Stimulated activated effector memory CD8-positive, alpha-beta T cell treated with anti-CD3 and anti-CD28 coated beads, Interleukin-12 subunit alpha, Interleukin-12 subunit beta, amount 100 ng/mL, for 72 hours (primary cell): Measurements from ENCODE around the gene CCNJL.

Experiments
- ATAC-seq: fragments of 150-1000 bp; cut with Tn5 transposase; 2 replicates; pipeline ENCODE4 v1.10.0; 2021
- DNase-seq, 2 donors: peaks; one replicate each; pipeline ENCODE4 v3.0.0; 2021 to 2022; ENCODE audit warnings: low spot score in 2 of 2
- H3K27ac Mint-ChIP-seq: one replicate; pipeline ENCODE4 v1.8.0; 2022; ENCODE audit warnings: mild to moderate bottlenecking, mixed read lengths
- H3K36me3 Mint-ChIP-seq: one replicate; pipeline ENCODE4 v1.8.0; 2022; ENCODE audit warnings: mild to moderate bottlenecking, mixed read lengths
- H3K4me1 Mint-ChIP-seq: one replicate; pipeline ENCODE4 v1.8.0; 2022; ENCODE audit warnings: mixed read lengths
- H3K4me3 Mint-ChIP-seq: one replicate; pipeline ENCODE4 v1.8.0; 2022; ENCODE audit warnings: mild to moderate bottlenecking, mixed read lengths
- H3K9me3 Mint-ChIP-seq: one replicate; pipeline ENCODE4 v1.8.0; 2022; ENCODE audit warnings: mixed read lengths

The CCNJL gene

DNA sequence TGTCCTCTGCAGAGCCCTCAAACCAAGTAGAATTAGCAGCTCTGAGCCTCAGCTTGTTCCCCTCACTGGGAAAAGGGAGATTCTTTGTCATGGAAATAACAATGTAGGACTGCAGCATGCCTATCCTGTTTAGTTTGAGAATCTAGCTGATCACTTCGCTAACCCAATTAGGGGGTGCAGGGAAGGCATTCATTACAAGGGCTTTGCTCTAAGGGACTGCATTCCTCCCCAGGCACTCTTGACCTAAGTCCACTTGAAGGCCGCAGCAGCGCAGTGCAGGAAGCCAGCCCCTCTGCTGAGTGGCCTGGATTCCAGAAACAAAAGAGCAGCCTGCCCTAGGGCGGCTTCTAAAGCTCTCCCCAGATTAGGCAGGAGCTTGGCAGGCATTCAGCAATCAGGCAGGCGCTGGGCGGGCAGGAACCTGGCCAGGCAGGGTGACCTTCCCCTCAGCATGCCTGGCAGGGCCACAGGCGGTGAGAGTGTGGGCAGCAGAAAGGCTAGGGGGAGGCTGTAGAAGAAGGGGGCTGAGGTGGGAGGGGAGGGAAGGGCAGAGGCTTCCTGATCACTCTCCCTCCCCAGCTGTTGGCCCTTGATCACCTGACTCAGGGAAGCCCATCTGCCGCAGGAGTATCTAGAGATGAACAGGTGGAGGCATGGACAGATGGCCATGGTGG lies 24.8 kb downstream of the CCNJL start:
- no peak overlapping the region for H3K4me3 Mint-ChIP-seq
- no peaks in the 10 kb centered on the region for H3K36me3 Mint-ChIP-seq
- H3K4me1 Mint-ChIP-seq: no peaks in the 10 kb centered on the region
- no peak overlapping the region for H3K27ac Mint-ChIP-seq
- DNase-seq: no peak
- H3K9me3 Mint-ChIP-seq: no peaks in the 10 kb centered on the region
- ATAC-seq: no peak

DNA sequence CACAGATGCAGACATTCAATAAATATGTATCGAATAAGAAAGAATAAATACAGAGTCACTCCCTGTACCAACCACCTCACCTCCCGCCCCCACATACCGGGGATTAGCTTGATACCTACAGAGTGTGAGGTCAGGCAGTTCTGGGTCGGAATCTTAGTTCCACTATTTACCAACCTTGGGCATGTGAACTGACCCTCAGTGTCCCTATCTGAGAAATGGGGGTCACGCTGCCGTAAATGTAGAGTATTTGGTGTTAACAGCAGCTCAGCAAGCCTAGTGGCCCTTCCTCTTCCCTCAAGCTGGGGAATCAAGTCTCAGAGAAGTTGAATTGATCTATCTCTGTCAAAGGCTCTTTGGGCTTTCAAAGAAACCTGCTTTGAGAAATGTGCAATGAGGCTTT lies 25.4 kb downstream of the CCNJL start:
- no peaks in the 10 kb centered on the region for H3K4me1 Mint-ChIP-seq
- DNase-seq: no peak
- ATAC-seq: no peak
- H3K27ac Mint-ChIP-seq: no peak overlapping the region
- H3K36me3 Mint-ChIP-seq: no peaks in the 10 kb centered on the region
- H3K4me3 Mint-ChIP-seq: no peak overlapping the region
- H3K9me3 Mint-ChIP-seq: no peaks in the 10 kb centered on the region

DNA sequence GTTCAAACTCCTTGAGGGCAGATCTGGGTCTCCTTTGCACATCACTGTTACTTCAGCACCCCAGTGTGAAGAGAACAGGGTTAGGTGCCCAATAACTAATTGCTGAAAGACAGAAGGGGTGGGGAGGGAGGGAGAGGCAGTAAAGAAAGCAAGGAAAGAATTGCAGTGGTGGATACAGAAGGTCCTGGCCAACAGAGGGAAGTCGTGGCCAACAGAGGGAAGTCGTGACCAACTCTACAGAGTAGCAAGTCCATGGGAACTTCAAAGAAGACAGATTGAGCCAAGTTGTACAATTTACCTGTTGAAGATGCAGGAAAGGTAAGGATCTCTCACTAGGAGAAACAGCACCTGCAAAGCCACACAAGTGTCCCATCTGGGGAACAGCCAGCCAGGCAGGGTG lies 27.0 kb downstream of the CCNJL start:
- Mint-ChIP-seq H3K36me3 (no peaks in the 10 kb centered on the region), H3K4me3 (no peak overlapping the region), H3K9me3 (no peaks in the 10 kb centered on the region), H3K4me1 (no peaks in the 10 kb centered on the region), H3K27ac (no peak overlapping the region)
- ATAC-seq (peak; percentile 17), DNase-seq (no peak)

DNA sequence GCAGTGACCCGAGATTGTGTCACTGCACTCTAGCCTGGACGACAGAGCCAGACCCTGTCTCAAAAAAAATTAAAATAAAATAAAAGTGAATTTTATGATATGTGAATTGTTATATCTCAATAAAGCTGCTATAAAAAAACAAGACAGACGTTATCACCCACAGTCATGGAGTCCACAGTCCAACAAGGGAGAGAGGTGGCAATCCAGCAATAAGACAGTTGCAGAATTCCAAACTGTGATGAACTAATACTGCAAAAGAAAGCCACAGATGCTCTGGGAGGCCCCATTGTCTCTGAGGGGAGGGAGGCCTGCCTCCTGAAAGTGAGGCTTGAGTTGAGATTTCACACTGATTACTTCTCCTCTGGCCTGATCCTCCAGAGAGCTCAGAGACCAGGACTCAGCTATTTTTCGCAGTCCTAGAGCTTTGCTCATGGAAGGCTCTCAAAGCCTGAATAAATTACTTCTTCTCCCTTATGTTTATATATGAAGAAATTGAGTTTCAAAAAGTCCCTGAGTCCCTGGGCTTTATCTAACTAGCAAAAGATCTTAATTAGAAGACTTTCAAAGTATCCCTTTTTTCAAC lies 28.0 kb downstream of the CCNJL start:
- H3K36me3 Mint-ChIP-seq: no peaks in the 10 kb centered on the region
- H3K9me3 Mint-ChIP-seq: no peaks in the 10 kb centered on the region
- DNase-seq (no peak), ATAC-seq (no peak)
- H3K27ac Mint-ChIP-seq: no peak overlapping the region
- H3K4me1 Mint-ChIP-seq: no peaks in the 10 kb centered on the region
- H3K4me3 Mint-ChIP-seq: no peak overlapping the region

DNA sequence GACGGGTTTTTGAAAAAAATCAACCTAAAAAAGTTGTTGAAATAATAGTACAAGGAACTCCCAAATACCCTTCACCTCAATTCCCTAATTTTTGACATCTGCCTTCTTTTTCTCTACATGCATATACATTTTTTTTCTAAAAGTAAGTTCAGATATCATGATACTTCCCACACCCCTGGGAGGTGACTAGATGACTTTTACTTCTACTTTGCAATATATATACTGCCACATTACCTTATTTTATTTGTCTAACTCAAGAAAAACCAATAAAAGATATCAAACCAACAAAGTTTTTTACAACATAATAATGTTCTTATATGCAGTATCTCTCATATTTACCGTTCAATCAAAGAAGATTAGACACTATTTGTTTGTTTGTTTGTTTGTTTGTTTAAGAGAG lies 31.1 kb downstream of the CCNJL start:
- ATAC-seq (no peak), DNase-seq (no peak)
- no peak overlapping the region for H3K4me3 Mint-ChIP-seq
- no peak overlapping the region for H3K27ac Mint-ChIP-seq
- no peaks in the 10 kb centered on the region for H3K36me3 Mint-ChIP-seq
- H3K4me1 Mint-ChIP-seq: no peaks in the 10 kb centered on the region
- H3K9me3 Mint-ChIP-seq: no peaks in the 10 kb centered on the region

DNA sequence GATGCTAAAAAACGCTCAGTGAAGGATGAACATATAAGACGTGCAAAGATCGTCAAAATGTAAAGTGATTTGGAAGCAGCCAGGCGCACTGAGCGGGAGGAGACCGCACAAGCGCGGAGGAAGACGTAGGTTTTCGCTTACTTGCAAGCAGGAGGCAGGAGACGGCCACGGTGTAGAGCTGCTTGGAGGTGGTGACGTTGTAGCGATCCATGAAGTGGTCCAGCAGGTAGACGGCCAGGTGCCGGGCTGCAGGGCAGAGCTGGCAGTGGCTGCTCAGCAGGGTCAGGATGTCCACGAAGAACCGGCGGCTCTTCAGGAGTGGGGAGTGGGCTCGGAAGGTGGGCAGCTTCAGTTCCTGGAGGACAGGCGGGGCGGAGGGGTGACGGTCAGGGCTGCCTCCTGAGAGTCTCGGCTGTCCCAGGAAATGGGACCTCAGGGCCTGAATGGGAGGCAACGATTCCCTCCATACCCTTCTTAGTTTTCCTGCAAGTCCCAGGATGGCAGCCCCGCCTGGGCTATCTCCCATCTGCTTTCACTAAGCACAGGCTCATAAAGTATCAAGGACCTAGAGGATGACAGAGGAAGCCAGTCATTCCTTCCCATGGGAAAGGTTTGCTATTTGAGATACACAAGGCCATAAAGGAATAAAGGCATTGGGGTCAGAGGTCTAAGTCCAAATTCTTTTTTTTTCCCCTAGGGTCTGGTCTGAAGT lies 31.8 kb downstream of the CCNJL start:
- Mint-ChIP-seq H3K4me3 (no peak overlapping the region), H3K36me3 (no peaks in the 10 kb centered on the region), H3K27ac (no peak overlapping the region), H3K9me3 (no peaks in the 10 kb centered on the region), H3K4me1 (no peaks in the 10 kb centered on the region)
- ATAC-seq (no peak), DNase-seq (no peak)

DNA sequence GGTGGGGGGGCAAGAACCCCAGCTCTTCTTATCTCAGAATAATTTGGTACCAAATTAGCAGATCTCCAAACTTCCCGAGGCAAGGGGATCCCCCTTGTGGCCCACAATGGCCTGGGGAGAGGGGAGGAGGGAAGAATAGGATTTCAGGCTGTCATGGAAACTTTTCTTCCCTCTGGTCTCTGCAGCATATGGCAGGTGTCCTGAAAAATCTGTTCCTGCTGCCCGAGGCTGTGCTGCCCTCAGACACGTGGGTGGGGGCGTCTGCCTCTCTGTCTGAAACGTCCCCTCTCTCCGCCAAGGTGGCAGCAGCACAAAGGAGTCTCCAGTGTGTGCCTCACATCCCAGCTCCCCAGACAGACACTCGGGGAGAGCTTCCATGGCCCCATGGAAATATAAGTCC lies 34.0 kb downstream of the CCNJL start:
- H3K9me3 Mint-ChIP-seq: no peaks in the 10 kb centered on the region

DNA sequence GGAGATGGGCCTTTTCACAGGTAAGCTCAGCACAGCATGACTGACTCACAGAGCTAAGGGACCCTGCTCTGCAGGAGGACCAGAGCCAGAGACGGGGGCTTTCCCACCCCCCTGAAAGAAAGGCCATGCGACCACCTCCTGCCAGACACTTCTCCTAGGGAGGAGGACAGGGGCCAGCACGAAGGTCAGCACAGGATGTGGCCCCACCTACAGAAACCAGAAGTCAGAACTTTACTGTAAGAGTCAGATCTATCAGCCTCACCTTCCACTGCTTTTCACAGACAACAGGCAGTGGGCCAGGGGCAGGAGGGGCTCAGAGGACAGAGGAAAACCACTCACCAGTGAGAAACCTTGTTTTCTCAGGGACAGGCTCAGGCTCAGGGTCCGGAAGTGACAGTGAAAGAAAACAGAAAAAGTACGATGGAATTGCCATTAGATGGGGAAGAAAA lies 37.9 kb downstream of the CCNJL start:
- H3K27ac Mint-ChIP-seq: no peak overlapping the region
- ATAC-seq: no peak
- no peaks in the 10 kb centered on the region for H3K9me3 Mint-ChIP-seq
- H3K4me3 Mint-ChIP-seq: no peak overlapping the region
- H3K36me3 Mint-ChIP-seq: no peaks in the 10 kb centered on the region
- DNase-seq: no peak
- H3K4me1 Mint-ChIP-seq: peaks cover 6% of the 10 kb centered on the region

More for the DNA sequence above, 34.0 kb downstream of the CCNJL start:
- no peaks in the 10 kb centered on the region for H3K36me3 Mint-ChIP-seq
- no peak for ATAC-seq
- H3K4me3 Mint-ChIP-seq: no peak overlapping the region
- H3K27ac Mint-ChIP-seq: no peak overlapping the region
- peaks cover 6% of the 10 kb centered on the region for H3K4me1 Mint-ChIP-seq
- DNase-seq: no peak

DNA sequence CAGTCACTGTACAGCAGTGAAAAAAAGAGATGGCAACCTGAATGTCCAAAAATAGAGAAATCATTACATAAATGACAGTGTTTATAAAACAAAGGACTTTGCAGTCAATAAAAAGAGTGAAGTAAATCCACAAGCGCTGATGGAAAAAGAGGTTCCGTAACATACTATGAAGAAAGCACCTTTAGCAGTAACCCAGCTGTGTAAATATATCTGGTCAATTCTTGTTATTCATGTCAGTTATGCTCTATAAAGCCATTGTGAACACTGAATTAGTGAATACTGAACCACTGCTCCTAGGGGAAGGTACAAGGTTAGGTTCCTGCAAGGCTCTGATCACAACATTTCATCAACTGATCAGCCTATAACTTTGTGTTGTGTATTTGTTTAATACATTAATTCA lies 39.5 kb downstream of the CCNJL start:
- no peak for DNase-seq
- H3K36me3 Mint-ChIP-seq: no peaks in the 10 kb centered on the region
- H3K4me3 Mint-ChIP-seq: no peak overlapping the region
- ATAC-seq: no peak
- no peak overlapping the region for H3K27ac Mint-ChIP-seq
- peaks cover 6% of the 10 kb centered on the region for H3K4me1 Mint-ChIP-seq
- no peaks in the 10 kb centered on the region for H3K9me3 Mint-ChIP-seq

DNA sequence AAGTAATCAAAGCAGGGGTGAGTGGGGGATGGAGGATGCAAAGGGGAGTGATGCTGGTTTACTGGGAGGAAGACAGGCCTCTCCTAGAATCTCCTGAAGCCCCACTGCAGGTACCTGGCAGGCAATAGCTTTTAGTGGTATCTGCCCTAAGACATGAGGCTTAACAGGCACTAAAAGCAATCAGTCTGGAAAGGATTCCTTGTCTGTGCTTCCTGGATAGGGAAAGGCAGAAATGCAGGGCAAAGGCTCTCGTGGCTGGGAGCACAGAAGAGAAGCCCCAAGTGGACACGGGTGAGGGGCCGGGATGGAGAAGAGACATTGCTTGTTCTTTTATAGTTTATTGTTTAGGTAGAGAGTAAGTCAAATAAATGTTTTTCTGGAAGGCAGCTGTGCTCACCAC lies 40.1 kb downstream of the CCNJL start:
- Mint-ChIP-seq H3K36me3 (no peaks in the 10 kb centered on the region), H3K9me3 (no peaks in the 10 kb centered on the region), H3K4me3 (no peak overlapping the region), H3K4me1 (peaks cover 6% of the 10 kb centered on the region), H3K27ac (no peak overlapping the region)
- ATAC-seq (no peak), DNase-seq (no peak)

DNA sequence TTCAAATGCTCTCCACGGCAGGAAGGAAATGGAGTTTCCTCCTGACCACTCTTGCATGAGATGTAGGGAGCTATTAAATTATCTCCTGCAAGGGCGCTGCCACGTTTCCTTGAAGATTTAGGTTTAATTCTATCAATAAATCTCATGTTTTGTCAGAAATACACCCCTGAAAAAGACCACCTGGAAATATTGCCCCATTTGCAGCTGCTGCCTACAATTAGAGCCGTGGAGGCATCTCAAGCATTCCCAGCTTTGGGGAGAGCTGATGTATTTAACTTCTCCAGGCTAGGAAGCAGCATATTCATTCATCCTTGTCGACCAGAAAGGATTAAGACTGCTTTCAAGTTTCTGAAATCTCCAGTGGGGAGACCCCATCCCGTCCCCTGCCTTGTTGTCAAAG lies 40.5 kb downstream of the CCNJL start:
- Mint-ChIP-seq H3K9me3 (no peaks in the 10 kb centered on the region), H3K4me1 (peaks cover 6% of the 10 kb centered on the region), H3K4me3 (no peak overlapping the region), H3K27ac (no peak overlapping the region), H3K36me3 (no peaks in the 10 kb centered on the region)
- ATAC-seq (no peak), DNase-seq (no peak)

DNA sequence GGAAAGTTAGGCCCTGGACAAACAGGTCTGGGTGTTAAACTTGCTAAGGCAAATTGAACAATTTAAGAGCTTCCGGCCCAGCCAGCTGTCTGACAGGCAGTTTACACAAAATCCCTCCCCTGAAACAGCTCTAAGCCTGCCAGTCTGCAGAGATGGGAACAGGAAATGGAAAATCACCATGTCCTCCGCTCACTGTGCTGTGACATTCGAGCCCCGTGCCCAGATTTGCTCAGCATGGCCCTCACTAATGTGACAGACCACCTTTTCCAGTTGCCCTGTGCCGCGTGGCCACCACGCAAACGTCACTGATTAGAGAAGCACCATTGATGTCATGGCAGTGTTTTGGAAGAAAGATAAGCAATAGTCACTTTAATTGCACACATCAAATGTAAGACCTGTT lies 41.0 kb downstream of the CCNJL start:
- peaks cover 6% of the 10 kb centered on the region for H3K4me1 Mint-ChIP-seq
- DNase-seq (no peak), ATAC-seq (no peak)
- no peak overlapping the region for H3K4me3 Mint-ChIP-seq
- H3K27ac Mint-ChIP-seq: no peak overlapping the region
- no peaks in the 10 kb centered on the region for H3K36me3 Mint-ChIP-seq
- H3K9me3 Mint-ChIP-seq: no peaks in the 10 kb centered on the region

DNA sequence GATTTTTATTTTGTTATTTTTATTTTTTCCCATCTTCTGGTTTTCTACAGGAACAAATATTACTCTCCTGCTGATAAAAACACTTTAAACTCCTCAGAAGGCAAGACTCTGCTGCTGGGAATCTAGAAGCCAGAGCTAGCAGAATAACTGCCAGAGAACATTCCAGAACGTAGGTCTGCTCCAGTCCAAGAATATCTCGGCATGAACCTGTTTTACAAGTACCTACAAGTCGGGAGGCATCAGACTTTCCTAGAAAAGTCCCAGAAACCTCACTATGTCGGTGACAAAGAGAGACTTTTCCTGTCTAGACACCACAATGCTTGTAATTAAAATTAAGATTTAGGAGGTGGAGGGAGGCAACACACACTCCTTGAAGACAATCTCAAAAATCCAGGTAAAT lies 41.7 kb downstream of the CCNJL start:
- H3K4me1 Mint-ChIP-seq: peaks cover 6% of the 10 kb centered on the region
- H3K27ac Mint-ChIP-seq: no peak overlapping the region
- ATAC-seq: no peak
- H3K4me3 Mint-ChIP-seq: no peak overlapping the region
- no peaks in the 10 kb centered on the region for H3K9me3 Mint-ChIP-seq
- no peaks in the 10 kb centered on the region for H3K36me3 Mint-ChIP-seq
- no peak for DNase-seq

DNA sequence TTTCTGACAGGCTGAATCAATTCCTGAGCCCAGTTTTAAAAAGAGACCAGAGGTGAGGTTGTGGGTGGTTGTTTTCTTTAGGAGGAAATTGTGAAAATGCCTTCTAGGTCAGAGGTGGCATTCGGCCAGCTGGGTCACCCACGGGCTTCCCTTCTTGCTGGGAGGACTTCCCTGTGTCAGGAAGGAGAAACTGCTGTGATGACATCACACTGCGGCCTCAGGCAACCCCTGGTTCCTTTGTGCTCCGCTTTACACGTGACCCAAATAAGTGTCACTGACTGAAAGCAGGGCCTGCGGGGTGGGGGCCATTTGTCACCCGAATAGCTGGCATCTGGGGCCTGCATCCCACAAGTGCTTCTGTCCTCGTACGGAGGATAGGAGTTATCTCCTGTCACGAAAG lies 43.3 kb downstream of the CCNJL start:
- ATAC-seq: no peak
- no peaks in the 10 kb centered on the region for H3K4me1 Mint-ChIP-seq
- no peak overlapping the region for H3K27ac Mint-ChIP-seq
- H3K4me3 Mint-ChIP-seq: no peak overlapping the region
- no peak for DNase-seq
- no peaks in the 10 kb centered on the region for H3K9me3 Mint-ChIP-seq
- H3K36me3 Mint-ChIP-seq: no peaks in the 10 kb centered on the region

DNA sequence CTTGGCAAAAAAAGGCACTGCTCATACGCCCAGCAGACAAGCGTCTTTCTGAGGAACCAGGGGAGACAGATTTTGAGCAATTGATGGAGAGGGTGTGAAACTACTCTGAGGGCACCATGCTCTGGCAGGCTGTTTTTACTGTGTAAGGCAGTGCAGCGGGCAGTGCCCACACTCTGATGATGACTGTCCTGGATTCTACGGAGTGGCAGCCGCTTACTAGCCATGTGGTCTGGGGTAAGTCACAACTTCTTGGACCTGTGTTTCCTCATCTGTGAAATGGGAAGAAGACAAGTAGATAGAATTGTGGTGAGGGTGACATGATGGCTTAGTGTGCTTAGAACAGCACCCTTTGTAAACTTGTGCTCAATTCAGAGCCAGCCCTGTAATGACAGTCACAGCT lies 44.2 kb downstream of the CCNJL start:
- H3K4me1 Mint-ChIP-seq: no peaks in the 10 kb centered on the region
- H3K9me3 Mint-ChIP-seq: no peaks in the 10 kb centered on the region
- H3K27ac Mint-ChIP-seq: no peak overlapping the region
- no peak for DNase-seq
- ATAC-seq: no peak
- H3K4me3 Mint-ChIP-seq: no peak overlapping the region
- H3K36me3 Mint-ChIP-seq: no peaks in the 10 kb centered on the region

DNA sequence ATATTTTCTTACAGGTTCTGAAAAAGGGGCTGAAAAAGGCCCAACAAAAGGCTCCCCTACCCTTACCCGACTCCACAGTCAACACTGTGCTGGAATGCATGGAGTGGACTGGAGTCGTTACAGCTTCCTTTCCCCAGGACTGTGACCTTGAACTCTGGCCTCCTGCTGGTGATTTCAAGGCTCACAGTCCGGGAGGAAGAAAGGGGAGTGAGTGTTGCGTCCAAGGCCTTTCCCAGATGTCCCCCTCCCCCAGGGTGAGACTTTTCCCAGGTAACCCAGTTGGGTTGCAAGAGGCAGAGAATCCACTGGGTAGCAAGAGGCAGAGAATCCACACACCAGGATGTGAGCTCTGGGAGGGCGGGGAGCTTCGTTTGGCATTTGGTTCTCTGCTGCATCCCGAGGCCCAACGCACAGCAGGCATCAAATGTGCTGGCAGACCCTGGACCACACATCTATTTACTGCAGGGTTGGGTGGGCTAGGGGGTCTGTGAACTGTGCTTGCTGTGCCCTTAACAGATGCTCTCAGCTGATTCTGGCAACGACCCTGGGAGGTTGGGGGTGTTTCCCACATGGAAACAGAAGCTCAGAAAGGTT lies 45.5 kb downstream of the CCNJL start:
- Mint-ChIP-seq H3K9me3 (no peaks in the 10 kb centered on the region), H3K4me1 (no peaks in the 10 kb centered on the region), H3K27ac (no peak overlapping the region), H3K4me3 (no peak overlapping the region), H3K36me3 (no peaks in the 10 kb centered on the region)
- no peak for ATAC-seq
- no peak for DNase-seq
